ENCODE data around the gene HTRA3.

Gene HTRA3

DNA sequence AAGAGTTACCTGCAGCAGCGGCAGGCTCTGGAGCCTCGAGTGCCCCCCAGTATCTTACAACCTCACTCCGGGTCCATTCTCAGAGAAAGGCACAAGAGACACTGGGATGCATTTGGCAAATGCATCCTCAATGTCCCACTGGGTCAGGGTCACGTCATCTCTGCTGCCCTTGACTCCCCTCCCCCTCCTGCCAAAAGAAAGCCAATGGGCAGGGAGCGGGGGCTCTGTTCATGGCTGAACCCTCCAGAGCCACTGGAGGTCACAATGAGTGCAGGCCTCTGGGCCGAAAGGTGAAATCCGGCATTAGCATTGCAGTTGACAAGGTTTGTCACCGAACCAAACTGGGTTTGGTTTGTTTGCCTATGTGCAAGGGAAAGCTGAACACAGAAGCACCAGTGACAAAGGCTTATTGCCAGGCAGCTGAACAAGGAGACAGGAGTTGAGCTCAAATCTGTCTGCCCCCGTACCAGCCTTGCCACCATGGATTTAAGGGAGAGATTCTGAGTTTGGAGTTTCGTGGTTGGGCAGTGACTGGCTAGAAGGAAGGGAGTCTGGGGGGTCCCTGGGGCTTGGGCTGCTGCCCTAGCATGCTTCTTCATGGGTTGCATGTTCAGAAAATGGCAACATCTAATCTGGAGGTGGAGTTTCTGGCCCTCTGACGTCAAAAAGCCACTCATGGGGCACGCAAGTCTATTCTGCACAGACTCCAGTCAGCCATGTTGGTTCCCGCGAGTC, 64.3 kb downstream of the HTRA3 start:
- TF ChIP-seq PPARA (CRISPR knock-in tag; IDR thresholded peaks at IDR 0.05; ENCODE audit: borderline replicate concordance) (no peak), OSR1 (CRISPR knock-in tag; IDR thresholded peaks at IDR 0.05) (no peak), GLIS3 (CRISPR knock-in tag; IDR thresholded peaks at IDR 0.05) (no peak), ZNF8 (CRISPR knock-in tag; IDR thresholded peaks at IDR 0.05) (no peak), ZNF565 (CRISPR knock-in tag; conservative IDR thresholded peaks at IDR 0.05; ENCODE audit: low read depth) (no peak), TCF4 (CRISPR knock-in tag; IDR thresholded peaks at IDR 0.05; ENCODE audit: borderline replicate concordance) (no peak), ISL1 (CRISPR knock-in tag; IDR thresholded peaks at IDR 0.05) (no peak), ZNF70 (CRISPR knock-in tag; IDR thresholded peaks at IDR 0.05) (no peak), CSRNP3 (CRISPR knock-in tag; IDR thresholded peaks at IDR 0.05) (no peak), BACH2 (CRISPR knock-in tag; IDR thresholded peaks at IDR 0.05; ENCODE audit: borderline replicate concordance) (no peak), PATZ1 (CRISPR knock-in tag; IDR thresholded peaks at IDR 0.05; ENCODE audit: borderline replicate concordance) (no peak), ARNTL (CRISPR knock-in tag; IDR thresholded peaks at IDR 0.05; ENCODE audit: borderline replicate concordance, low read depth) (no peak), CSDC2 (CRISPR knock-in tag; IDR thresholded peaks at IDR 0.05) (no peak), TSHZ2 (CRISPR knock-in tag; IDR thresholded peaks at IDR 0.05) (no peak), CREB5 (CRISPR knock-in tag; IDR thresholded peaks at IDR 0.05; ENCODE audit: low read depth) (no peak), RARB (CRISPR knock-in tag; IDR thresholded peaks at IDR 0.05) (no peak)
- TF ChIP-seq, protein P1, sequence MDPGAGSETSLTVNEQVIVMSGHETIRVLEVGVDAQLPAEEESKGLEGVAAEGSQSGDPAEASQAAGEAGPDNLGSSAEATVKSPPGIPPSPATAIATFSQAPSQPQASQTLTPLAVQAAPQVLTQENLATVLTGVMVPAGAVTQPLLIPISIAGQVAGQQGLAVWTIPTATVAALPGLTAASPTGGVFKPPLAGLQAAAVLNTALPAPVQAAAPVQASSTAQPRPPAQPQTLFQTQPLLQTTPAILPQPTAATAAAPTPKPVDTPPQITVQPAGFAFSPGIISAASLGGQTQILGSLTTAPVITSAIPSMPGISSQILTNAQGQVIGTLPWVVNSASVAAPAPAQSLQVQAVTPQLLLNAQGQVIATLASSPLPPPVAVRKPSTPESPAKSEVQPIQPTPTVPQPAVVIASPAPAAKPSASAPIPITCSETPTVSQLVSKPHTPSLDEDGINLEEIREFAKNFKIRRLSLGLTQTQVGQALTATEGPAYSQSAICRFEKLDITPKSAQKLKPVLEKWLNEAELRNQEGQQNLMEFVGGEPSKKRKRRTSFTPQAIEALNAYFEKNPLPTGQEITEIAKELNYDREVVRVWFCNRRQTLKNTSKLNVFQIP (CRISPR knock-in tag; IDR thresholded peaks at IDR 0.05; ENCODE audit: borderline replicate concordance, low read depth): no peak
- no peak for ATAC-seq

- TF ChIP-seq ZNF565 (CRISPR knock-in tag; conservative IDR thresholded peaks at IDR 0.05; ENCODE audit: low read depth): no peak
- TF ChIP-seq ZFP30 (CRISPR knock-in tag; IDR thresholded peaks at IDR 0.05): no peak
- no peak for TF ChIP-seq PPARA (CRISPR knock-in tag; IDR thresholded peaks at IDR 0.05; ENCODE audit: borderline replicate concordance)
- TF ChIP-seq ISL1 (CRISPR knock-in tag; IDR thresholded peaks at IDR 0.05): no peak
- no peak for TF ChIP-seq CREB5 (CRISPR knock-in tag; IDR thresholded peaks at IDR 0.05; ENCODE audit: low read depth)
- TF ChIP-seq BACH2 (CRISPR knock-in tag; IDR thresholded peaks at IDR 0.05; ENCODE audit: borderline replicate concordance): no peak
- no peak for TF ChIP-seq ZNF8 (CRISPR knock-in tag; IDR thresholded peaks at IDR 0.05)
- TF ChIP-seq ZFP3 (CRISPR knock-in tag; IDR thresholded peaks at IDR 0.05): no peak
- TF ChIP-seq ZNF70 (CRISPR knock-in tag; IDR thresholded peaks at IDR 0.05): no peak
- ATAC-seq: no peak
Measured at GRCh38 chr4:8334786-8335460, 65.4 kb downstream of the HTRA3 start.

Data from SK-N-SH treated with all-trans-retinoic acid at 6 μM for 48 hours (cell line).